GM12873 (cell line): Measurements from ENCODE around the gene EEPD1.

Experiments
- TF ChIP-seq, protein P1 (sequence below): IDR thresholded peaks from 2 replicates; pipeline ENCODE4 v1.5.1; 2012; ENCODE audit warnings: low read depth, mild to moderate bottlenecking, moderate library complexity, low read length, control low read depth; ENCODE audit not compliant: insufficient read depth; ENCODE audit errors: missing control alignments

The EEPD1 gene

DNA sequence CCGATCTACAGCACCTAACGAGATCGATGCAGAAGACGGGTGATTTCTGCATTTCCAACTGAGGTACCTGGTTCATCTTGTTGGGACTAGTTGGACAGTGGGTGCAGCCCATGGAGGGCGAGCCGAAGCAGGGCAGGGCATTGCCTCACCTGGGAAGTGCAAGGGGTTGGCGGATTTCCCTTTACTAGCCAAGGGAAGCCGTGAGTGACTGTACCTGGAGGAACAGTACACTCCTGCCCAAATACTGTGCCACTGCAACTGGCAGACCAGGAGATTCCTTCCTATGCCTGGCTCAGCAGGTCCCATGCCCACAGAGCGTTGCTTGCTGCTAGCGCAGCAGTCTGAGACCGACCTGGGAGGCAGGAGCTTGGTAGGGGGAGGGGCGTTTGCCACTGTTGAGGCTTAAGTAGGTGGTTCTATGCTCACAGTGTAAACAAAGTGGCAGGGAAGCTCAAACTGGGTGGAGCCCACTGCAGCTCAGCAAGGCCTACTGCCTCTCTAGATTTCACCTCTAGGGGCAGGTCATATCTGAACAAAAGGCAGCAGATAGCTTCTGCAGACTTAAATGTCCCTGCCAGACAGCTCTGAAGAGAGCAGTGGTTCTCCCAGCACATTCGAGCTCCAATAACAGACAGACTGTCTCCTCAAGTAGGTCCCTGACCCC, 32.9 kb upstream of the EEPD1 start:
- TF ChIP-seq, protein P1, sequence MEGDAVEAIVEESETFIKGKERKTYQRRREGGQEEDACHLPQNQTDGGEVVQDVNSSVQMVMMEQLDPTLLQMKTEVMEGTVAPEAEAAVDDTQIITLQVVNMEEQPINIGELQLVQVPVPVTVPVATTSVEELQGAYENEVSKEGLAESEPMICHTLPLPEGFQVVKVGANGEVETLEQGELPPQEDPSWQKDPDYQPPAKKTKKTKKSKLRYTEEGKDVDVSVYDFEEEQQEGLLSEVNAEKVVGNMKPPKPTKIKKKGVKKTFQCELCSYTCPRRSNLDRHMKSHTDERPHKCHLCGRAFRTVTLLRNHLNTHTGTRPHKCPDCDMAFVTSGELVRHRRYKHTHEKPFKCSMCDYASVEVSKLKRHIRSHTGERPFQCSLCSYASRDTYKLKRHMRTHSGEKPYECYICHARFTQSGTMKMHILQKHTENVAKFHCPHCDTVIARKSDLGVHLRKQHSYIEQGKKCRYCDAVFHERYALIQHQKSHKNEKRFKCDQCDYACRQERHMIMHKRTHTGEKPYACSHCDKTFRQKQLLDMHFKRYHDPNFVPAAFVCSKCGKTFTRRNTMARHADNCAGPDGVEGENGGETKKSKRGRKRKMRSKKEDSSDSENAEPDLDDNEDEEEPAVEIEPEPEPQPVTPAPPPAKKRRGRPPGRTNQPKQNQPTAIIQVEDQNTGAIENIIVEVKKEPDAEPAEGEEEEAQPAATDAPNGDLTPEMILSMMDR = peak; percentile 7

DNA sequence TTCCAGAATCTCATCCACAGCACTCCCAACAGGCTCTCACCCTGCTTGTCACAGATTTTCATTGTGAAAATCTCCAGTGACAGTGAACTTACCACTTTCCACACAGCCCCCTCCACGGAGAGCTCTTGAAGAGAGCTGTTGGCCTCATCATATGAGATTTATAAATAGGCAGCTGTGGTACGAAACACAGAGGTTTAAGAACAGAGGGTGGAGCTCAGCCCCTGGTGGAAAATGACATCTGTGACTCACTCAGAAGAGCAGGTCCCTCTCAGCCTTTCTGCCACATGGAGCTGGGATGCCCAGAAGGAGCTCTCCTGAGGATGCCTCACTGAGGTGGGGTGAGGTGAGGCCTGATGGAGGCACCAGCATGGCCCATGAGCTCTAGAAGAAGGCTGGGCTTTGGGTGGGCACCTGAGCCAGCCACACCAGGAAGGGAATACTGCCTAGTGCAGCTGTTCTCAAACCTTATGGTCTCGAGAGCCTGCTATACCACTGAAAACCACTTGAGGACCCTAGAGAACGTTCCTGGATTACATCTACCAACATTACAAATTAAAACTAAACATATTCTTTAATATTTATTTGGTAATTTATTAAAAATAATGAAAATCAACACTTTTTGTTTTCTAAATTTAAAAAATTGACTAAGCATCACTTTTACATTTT, 25.8 kb upstream of the EEPD1 start:
- TF ChIP-seq, protein P1 = no peak

DNA sequence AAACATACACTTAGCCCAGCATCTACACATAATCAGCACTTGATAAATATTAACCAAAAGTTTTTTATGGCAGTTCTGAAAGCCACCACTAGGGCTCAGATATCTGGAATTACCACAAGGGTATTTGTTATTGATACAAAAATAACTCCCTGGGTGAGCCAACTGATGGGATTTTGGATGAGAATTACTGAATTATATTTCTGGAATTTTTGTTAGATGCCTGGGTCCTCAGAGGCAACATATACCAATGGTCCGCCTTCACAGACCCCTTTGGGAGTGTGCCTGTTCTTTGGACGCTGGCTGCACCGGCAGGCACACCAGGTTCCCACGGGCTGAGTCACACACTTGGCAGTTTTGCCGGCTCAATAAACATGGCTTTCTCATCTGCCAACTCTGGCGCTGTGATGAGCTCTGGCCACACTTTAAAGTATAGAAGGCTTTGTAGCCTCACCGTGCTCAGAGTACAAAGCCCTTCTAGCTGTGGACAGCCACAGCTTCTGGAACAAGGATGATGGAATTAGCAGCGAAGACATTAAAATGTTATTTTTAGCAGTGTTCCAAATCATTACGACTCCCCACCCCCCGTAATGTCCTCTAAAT, 24.5 kb upstream of the EEPD1 start:
- TF ChIP-seq, protein P1 = peak; percentile 42

DNA sequence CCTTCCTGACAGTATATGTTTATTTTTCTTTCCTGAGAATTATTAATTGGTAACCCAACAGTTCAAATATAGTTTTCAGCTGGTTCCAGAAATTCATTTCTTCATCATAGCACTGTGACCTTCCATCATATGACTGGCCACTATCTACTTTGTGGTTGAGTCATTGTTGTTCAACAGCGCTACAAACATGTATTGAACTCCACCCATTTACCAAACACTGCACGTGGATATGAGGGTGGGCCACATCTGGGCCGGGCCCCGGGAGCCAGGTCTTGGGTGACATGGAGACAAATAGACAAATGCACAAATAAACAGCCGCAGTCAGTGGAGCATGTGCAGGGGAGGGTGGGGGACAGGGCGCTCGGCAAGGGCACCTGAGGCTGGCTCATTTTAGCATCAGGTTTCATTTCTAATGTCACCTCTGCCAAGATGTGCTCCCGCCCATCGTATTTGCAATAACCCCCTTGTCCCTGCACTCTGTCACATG, 24.0 kb upstream of the EEPD1 start:
- TF ChIP-seq, protein P1 = no peak

DNA sequence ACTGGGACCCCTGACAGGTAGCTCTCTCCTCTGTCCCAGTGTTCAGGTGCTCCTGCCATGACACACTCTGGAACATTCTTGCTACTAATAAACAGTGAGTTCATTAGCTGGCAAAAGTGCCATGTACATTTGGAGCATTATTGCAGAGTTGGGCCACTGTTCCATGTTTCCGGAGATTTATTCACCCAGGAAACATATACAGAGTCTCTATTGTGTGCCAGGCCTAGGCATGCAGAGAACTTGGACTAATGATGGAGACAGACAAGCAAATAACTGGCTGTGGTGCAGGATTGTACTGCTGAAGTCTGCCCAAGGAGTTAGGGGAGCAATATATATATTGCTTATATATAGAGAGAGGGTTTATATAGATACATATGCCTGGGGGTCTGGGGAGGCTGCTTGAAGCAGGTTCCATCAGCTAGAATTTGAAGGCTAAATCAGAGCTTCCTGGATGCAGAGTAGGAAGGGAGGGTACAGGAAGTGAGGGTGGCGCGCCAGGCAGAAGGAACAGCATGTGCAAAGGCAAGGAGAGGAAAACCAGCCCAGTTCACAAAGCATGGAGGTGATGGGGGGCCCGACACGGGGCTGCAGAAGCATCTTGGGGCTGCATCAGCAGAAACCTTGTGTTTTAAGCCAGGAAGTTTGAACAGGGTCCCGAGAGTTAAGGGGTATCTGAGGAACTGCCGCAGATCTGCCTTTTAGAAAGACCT, 22.7 kb upstream of the EEPD1 start:
- TF ChIP-seq, protein P1 = no peak

DNA sequence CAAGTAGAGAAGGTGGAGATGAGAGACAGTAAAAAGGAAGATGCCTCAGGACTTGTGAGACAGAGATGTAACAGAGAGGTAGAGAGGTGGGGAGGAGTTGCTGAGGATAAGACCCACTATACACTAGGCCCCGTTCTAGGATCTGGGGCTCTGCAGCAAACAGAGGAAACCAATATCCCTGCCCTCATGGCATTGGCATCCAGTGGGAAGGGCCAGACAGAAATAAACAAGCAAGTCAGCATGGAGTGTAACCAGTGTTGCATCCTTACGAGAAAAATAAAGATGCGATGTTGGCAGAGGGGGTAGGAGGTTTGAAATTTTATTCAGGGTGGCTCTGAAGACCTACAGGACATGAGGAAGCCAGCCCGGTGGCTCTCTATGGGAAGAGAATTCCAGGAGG, 22.0 kb upstream of the EEPD1 start:
- TF ChIP-seq, protein P1 = no peak

DNA sequence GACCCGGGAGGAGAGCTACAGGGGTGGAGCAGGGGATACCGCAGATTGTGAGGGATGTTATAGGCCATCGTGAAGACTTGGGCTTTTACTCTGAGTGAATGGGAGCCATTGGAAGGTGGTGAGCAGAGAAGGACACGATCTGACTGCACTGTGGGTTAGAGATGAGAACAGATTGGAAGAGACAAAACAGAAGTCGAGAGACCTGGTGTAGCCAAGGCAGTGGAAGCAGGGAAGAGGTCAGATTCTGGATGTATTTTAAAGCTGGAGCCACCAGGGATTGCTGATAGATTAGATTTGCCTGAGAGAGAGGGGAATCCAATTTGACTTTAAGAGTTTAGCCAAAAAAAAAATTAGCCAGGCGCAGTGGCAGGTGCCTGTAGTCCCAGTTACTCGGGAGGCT, 21.6 kb upstream of the EEPD1 start:
- TF ChIP-seq, protein P1 = no peak
